Tibial nerve (tissue), 4 donors: ENCODE results near the gene MECP2. TPM values are rescaled to one million over a fixed set of nuclear protein-coding genes. Genes with fewer than 3 reads are reported as not detected.

Source experiments
- DNase-seq, 2 donors: peaks; one replicate each; pipeline ENCODE4 v3.0.0-alpha.2; 2019; ENCODE audit warnings: low spot score in 2 of 2
- H3K27ac ChIP-seq, 4 donors: fragments of 200-600 bp; sonication (generic) in 3 of 4; one replicate each; pipeline ENCODE4 v1.5.1; 2017 to 2019; ENCODE audit warnings: mild to moderate bottlenecking in 1 of 4
- H3K27me3 ChIP-seq, 2 donors: fragments of 200-600 bp; sonication (generic) in 1 of 2; one replicate each; pipeline versions ENCODE4 v1.5.1 to v1.6.0; 2017 to 2019
- H3K36me3 ChIP-seq, 3 donors: fragments of 200-600 bp; sonication (generic); one replicate each; pipeline ENCODE4 v1.5.1; 2018 to 2019
- H3K4me1 ChIP-seq, 4 donors: fragments of 200-600 bp; sonication (generic) in 3 of 4; one replicate each; pipeline ENCODE4 v1.5.1; 2017 to 2019
- H3K4me3 ChIP-seq, 4 donors: fragments of 200-600 bp; sonication (generic) in 3 of 4; one replicate each; pipeline ENCODE4 v1.5.1; 2017 to 2019; ENCODE audit warnings: mild to moderate bottlenecking in 1 of 4, moderate library complexity in 1 of 4
- H3K9me3 ChIP-seq, 4 donors: fragments of 200-600 bp; sonication (generic) in 3 of 4; one replicate each; pipeline ENCODE4 v1.5.1; 2017 to 2019
- EP300 ChIP-seq, 2 donors: sonication (generic); formaldehyde crosslinking; IDR thresholded peaks; one replicate each; pipeline ENCODE4 v1.6.1; 2017; ENCODE audit warnings: antibody characterized with exemption in 2 of 2, mild to moderate bottlenecking in 1 of 2
- POLR2A ChIP-seq, 2 donors: fragments of 450-650 bp; IDR thresholded peaks; one replicate each; pipeline ENCODE4 v1.6.1; 2017; ENCODE audit warnings: antibody characterized with exemption in 2 of 2, mild to moderate bottlenecking in 2 of 2, moderate library complexity in 2 of 2
- WGBS, 2 donors: methylation state at CpG; one replicate each; pipeline ENCODE4 v1.1.5; 2018; 5-methylcytosine and 5-hydroxymethylcytosine counted together
- total RNA-seq, 4 donors: library from RNA; depleted of rRNA; stranded (reverse); fragments of >200 nt; gene quantifications; one replicate each; pipeline ENCODE4 v1.1.0, GENCODE V29; 2016
- TF ChIP-seq, protein P1 (sequence below), 5 experiments: fragments of 200-600 bp in 3 of 5; fragments of 450-650 bp in 2 of 5; sonication (generic) in 3 of 5; IDR thresholded peaks; one replicate each; pipeline ENCODE4 v1.5.1; 2016 to 2019; ENCODE audit warnings: antibody characterized with exemption in 5 of 5, mild to moderate bottlenecking in 3 of 5, moderate library complexity in 2 of 5

Gene MECP2
- total RNA-seq, 4 donors from 2014 or later, result 71.6 to 96.5 (median 83.1) TPM

- Histone ChIP-seq H3K4me3 (no peak overlapping the region), H3K27ac (peak overlapping the region in 1 of 4 donors; percentile 39), H3K4me1 (peaks cover 0 to 18% (median 0%) of the 10 kb centered on the region in 4 donors), H3K9me3 (no peaks in the 10 kb centered on the region), H3K27me3 (no peaks in the 10 kb centered on the region), H3K36me3 (no peaks in the 10 kb centered on the region)
- DNase-seq, result no peak
- WGBS, 2 donors, result 76% methylated on average over 3 of the region's 3 CpGs; no CpG with 5 or more reads in 1 of the 2 donors
- TF ChIP-seq EP300 (IDR thresholded peaks at IDR 0.05), result no peak
- TF ChIP-seq, protein P1, sequence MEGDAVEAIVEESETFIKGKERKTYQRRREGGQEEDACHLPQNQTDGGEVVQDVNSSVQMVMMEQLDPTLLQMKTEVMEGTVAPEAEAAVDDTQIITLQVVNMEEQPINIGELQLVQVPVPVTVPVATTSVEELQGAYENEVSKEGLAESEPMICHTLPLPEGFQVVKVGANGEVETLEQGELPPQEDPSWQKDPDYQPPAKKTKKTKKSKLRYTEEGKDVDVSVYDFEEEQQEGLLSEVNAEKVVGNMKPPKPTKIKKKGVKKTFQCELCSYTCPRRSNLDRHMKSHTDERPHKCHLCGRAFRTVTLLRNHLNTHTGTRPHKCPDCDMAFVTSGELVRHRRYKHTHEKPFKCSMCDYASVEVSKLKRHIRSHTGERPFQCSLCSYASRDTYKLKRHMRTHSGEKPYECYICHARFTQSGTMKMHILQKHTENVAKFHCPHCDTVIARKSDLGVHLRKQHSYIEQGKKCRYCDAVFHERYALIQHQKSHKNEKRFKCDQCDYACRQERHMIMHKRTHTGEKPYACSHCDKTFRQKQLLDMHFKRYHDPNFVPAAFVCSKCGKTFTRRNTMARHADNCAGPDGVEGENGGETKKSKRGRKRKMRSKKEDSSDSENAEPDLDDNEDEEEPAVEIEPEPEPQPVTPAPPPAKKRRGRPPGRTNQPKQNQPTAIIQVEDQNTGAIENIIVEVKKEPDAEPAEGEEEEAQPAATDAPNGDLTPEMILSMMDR (IDR thresholded peaks at IDR 0.05), result no peak
These were observed 23.3 kb downstream of the MECP2 start for GRCh38 chrX:154074199-154074598.

- Histone ChIP-seq H3K36me3 (no peaks in the 10 kb centered on the region), H3K9me3 (no peaks in the 10 kb centered on the region), H3K27me3 (no peaks in the 10 kb centered on the region), H3K27ac (no peak overlapping the region), H3K4me1 (peaks cover 0 to 23% (median 0%) of the 10 kb centered on the region in 4 donors), H3K4me3 (no peak overlapping the region)
- TF ChIP-seq EP300 (IDR thresholded peaks at IDR 0.05), result no peak
- TF ChIP-seq, protein P1 (IDR thresholded peaks at IDR 0.05), result no peak
- no peak for TF ChIP-seq POLR2A (IDR thresholded peaks at IDR 0.05)
- 70 to 79% methylated on average over 1 of the region's 1 CpG for whole genome bisulfite sequencing, 2 donors
- no peak for DNase-seq
These were observed 25.3 kb downstream of the MECP2 start for GRCh38 chrX:154072192-154072591.

DNA sequence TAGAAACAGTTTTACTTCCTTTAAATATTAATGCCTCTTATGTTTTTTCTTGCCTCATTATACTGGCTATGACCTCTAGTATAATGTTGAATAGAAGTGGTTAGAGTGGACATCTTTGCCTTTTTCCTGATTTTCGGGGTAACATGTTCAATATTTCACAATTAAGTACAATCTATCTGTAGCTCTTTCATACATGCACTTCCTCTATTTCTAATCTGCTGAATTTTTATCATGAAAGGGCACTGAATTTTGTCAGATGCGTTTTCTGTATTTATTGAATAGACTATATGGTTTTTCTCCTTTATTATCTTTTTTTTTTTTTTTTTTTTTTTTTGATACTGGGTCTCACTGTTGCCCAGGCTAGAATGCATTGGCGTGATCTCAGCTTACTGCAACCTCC lies 29.0 kb downstream of the MECP2 start:
- H3K4me3 ChIP-seq, result no peak overlapping the region
- no peaks in the 10 kb centered on the region for H3K9me3 ChIP-seq
- no peak overlapping the region for H3K27ac ChIP-seq
- peaks cover 0 to 31% (median 7%) of the 10 kb centered on the region in 4 donors for H3K4me1 ChIP-seq
- TF ChIP-seq EP300 (IDR thresholded peaks at IDR 0.05) (no peak), POLR2A (IDR thresholded peaks at IDR 0.05) (no peak)
- TF ChIP-seq, protein P1 (IDR thresholded peaks at IDR 0.05), result no peak
- H3K27me3 ChIP-seq, result no peaks in the 10 kb centered on the region
- H3K36me3 ChIP-seq, result no peaks in the 10 kb centered on the region
- no peak for DNase-seq
- WGBS, 2 donors, result 80 to 95% methylated on average over 3 of the region's 3 CpGs

DNA sequence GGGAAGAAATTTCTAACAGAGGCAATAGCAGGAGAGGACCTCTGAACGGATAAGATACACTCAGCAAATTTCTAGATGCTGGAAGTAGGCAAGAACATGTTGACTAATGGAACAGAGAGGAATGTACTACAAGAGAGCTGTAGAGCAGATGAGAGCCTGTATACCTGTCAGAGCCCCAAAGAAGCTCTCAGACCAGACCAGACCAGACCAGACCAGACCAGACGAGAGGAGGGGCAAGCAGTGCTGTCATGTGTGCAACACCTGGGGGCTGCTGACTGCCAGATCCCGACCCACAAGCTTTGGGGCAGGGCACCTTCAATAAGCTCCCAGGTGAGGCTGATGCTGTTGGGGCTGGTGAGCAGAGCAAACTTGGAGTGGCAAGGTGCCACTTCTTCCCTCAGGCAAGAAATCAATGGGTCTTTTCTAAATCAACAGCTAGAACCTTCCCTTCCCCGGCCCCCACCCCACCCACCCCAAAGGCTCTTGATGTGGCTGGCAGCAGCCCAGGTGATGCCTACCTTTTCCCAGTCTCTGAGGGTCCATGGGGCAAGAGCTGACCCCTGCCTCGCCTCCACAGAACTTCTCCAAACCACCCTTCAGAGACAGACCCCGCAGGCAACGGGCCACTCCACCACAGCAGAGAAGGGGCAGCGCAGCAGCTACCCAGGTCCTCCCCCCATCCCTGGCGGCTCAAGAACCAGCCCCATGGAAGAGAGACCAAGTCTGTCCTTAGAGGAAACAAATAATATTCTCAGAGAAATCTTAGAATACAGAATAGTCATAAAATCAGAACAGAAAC lies 32.7 kb downstream of the MECP2 start:
- no peak for DNase-seq
- 77 to 87% methylated on average over 5 to 8 of the region's 9 CpGs for WGBS, 2 donors
- H3K36me3 ChIP-seq, result no peaks in the 10 kb centered on the region

DNA sequence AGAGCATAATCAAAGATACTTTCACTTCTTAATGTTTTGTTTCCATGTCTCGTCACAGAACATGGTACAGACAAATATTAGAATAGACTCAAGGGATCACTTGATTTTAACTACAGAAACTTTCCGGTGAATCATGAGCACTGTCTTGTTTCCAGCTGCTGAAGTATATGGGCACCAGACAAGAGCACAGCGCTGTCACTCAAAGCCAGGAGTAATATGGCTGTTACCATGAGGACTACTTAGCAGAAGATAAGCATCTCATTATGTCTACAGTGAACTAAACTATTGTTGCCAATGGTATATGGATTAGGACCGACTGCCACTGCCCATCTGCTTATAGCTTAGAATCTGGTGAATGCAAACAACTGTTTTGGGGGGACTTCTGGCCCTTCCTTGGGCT lies 34.3 kb downstream of the MECP2 start:
- no peak for DNase-seq
- no peak overlapping the region for H3K27ac ChIP-seq
- no peak overlapping the region for H3K4me3 ChIP-seq
- 56 to 63% methylated on average over 4 of the region's 4 CpGs for WGBS, 2 donors
- no peaks in the 10 kb centered on the region for H3K36me3 ChIP-seq
- no peaks in the 10 kb centered on the region for H3K9me3 ChIP-seq
- H3K4me1 ChIP-seq, result peaks cover 0 to 80% (median 27%) of the 10 kb centered on the region in 4 donors
- H3K27me3 ChIP-seq, result no peaks in the 10 kb centered on the region
- TF ChIP-seq, protein P1 (IDR thresholded peaks at IDR 0.05), result no peak
- no peak for TF ChIP-seq POLR2A (IDR thresholded peaks at IDR 0.05)
- TF ChIP-seq EP300 (IDR thresholded peaks at IDR 0.05), result no peak

More for the DNA sequence above, 32.7 kb downstream of the MECP2 start:
- Histone ChIP-seq H3K27ac (no peak overlapping the region), H3K27me3 (no peaks in the 10 kb centered on the region), H3K9me3 (no peaks in the 10 kb centered on the region), H3K4me1 (peaks cover 0 to 64% (median 18%) of the 10 kb centered on the region in 4 donors), H3K4me3 (no peak overlapping the region)
- TF ChIP-seq EP300 (IDR thresholded peaks at IDR 0.05), result no peak
- TF ChIP-seq, protein P1 (IDR thresholded peaks at IDR 0.05), result no peak
- TF ChIP-seq POLR2A (IDR thresholded peaks at IDR 0.05), result no peak
